Karpas-422 (cell line): Measurements from ENCODE around the gene DENND6A. TPM values are rescaled to one million over a fixed set of nuclear protein-coding genes. Genes with fewer than 3 reads are reported as not detected.

ENCODE experiments used
- DNase-seq: peaks from one replicate; pipeline ENCODE4 v3.0.0-alpha.2; 2015
- H2AFZ ChIP-seq: fragments of 200-600 bp; sonication (generic); 2 replicates; pipeline ENCODE4 v1.6.1; 2014; ENCODE audit warnings: antibody characterized with exemption, low read length, mixed read lengths
- H3K27ac ChIP-seq: fragments of 200-600 bp; sonication (generic); 2 replicates; pipeline ENCODE4 v1.5.1; 2014; ENCODE audit warnings: mild to moderate bottlenecking, low read length, moderate library complexity
- H3K27me3 ChIP-seq: fragments of 200-600 bp; sonication (generic); 2 replicates; pipeline ENCODE4 v1.6.1; 2014; ENCODE audit warnings: low read length, mixed read lengths
- H3K36me3 ChIP-seq: fragments of 200-600 bp; sonication (generic); 2 replicates; pipeline ENCODE4 v1.6.1; 2014; ENCODE audit warnings: low read length, mixed read lengths; ENCODE audit not compliant: insufficient read depth
- H3K4me1 ChIP-seq: fragments of 200-600 bp; sonication (generic); 2 replicates; pipeline ENCODE4 v1.6.1; 2014; ENCODE audit warnings: mild to moderate bottlenecking, low read length, mixed read lengths
- H3K4me2 ChIP-seq: fragments of 200-600 bp; sonication (generic); 2 replicates; pipeline ENCODE4 v1.6.1; 2014; ENCODE audit warnings: low read length, low read depth, mild to moderate bottlenecking; ENCODE audit not compliant: poor library complexity, severe bottlenecking
- H3K4me3 ChIP-seq: fragments of 200-600 bp; sonication (generic); 2 replicates; pipeline ENCODE4 v1.5.1; 2014; ENCODE audit warnings: mild to moderate bottlenecking, antibody characterized with exemption, low read length, mixed read lengths
- H3K79me2 ChIP-seq: fragments of 200-600 bp; sonication (generic); 2 replicates; pipeline ENCODE4 v1.6.1; 2014; ENCODE audit warnings: mild to moderate bottlenecking, low read length, mixed read lengths
- H3K9ac ChIP-seq: fragments of 200-600 bp; sonication (generic); 2 replicates; pipeline ENCODE4 v1.6.0; 2014; ENCODE audit warnings: low read length
- H3K9me2 ChIP-seq: fragments of 200-600 bp; sonication (generic), shearing (Covaris generic); replicated peaks from 2 replicates; pipeline ENCODE4 v1.6.0; 2014; ENCODE audit warnings: mild to moderate bottlenecking, low read length, moderate library complexity; ENCODE audit not compliant: insufficient read depth
- H3K9me3 ChIP-seq: fragments of 300-700, 200-600 bp; sonication (generic); 2 replicates; pipeline ENCODE4 v1.6.1; 2014; ENCODE audit warnings: low read length, mixed read lengths
- H4K20me1 ChIP-seq: fragments of 200-600 bp; sonication (generic); 2 replicates; pipeline ENCODE4 v1.6.1; 2014; ENCODE audit warnings: mild to moderate bottlenecking, antibody characterized with exemption, low read length, low read depth; ENCODE audit not compliant: insufficient read depth
- total RNA-seq: library from RNA; depleted of rRNA; stranded (reverse); fragments of >200 nt; shearing (Covaris generic); gene quantifications from 2 replicates; pipeline ENCODE4 v1.2.3, GENCODE V29; 2014; ENCODE audit warnings: low replicate concordance

DENND6A gene
- total RNA-seq, 1 experiment from 2014 or later, result 61.4 TPM

DNA sequence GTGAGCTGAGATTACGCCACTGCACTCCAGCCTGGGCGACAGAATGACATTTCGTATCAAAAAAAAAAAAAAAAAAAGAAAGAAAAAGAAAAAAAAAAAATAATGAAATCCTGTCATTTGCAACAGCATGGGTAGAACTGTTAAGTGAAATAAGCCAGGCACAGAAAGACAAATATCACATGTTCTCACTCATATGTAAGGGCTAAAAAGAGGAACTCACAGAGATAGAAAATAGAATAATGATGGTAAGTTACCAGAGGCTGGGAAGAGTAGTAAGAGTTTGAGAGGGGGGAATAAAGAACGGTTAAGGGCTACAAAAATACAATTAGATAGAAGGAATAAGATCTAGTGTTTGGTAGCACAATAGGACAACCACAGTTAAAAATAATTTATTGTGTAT, 19.7 kb downstream of the DENND6A start:
- no peaks in the 10 kb centered on the region for H3K27me3 ChIP-seq
- H3K4me1 ChIP-seq, result peaks cover 43% of the 10 kb centered on the region
- H3K9me3 ChIP-seq, result no peaks in the 10 kb centered on the region
- no peak overlapping the region for H3K9ac ChIP-seq
- H2AFZ ChIP-seq, result no peak overlapping the region
- peaks cover 23% of the 10 kb centered on the region; the same call in 1 of the 2 replicates for H3K36me3 ChIP-seq
- H4K20me1 ChIP-seq, result no peaks in the 10 kb centered on the region
- no peaks in the 10 kb centered on the region for H3K9me2 ChIP-seq
- H3K79me2 ChIP-seq, result peaks cover 79% of the 10 kb centered on the region
- H3K4me3 ChIP-seq, result no peak overlapping the region
- DNase-seq, result peak; percentile 66
- H3K27ac ChIP-seq, result peak overlapping the region; percentile 74
- H3K4me2 ChIP-seq, result peak overlapping the region; percentile 22

DNA sequence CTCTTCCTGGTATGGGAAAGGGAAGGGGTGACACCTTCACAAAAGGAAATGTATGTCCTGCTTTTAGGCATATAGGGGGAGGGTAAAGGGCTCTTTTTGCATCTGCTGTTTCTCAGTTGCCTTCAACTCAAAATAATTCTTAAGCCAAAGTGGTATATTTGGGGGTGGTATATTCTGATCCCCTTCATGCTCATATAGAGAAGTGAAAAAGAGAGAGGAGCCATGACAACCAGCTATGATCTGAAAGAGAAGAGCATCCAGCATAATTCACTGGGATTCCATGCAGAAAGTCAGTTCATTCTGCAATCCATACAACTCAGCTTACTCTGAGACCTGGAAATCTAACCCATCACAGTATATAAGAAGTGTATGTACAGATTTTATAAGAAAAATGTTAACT, 22.3 kb downstream of the DENND6A start:
- H3K9me2 ChIP-seq, result no peaks in the 10 kb centered on the region
- H2AFZ ChIP-seq, result no peak overlapping the region
- DNase-seq, result no peak
- no peaks in the 10 kb centered on the region for H3K27me3 ChIP-seq
- H4K20me1 ChIP-seq, result no peaks in the 10 kb centered on the region
- peak overlapping the region; percentile 93 for H3K27ac ChIP-seq
- peaks cover 39% of the 10 kb centered on the region for H3K4me1 ChIP-seq
- H3K36me3 ChIP-seq, result peaks cover 33% of the 10 kb centered on the region; the same call in 1 of the 2 replicates
- no peak overlapping the region for H3K4me3 ChIP-seq
- H3K9ac ChIP-seq, result peak overlapping the region; percentile 5; the same call in 1 of the 2 replicates
- no peaks in the 10 kb centered on the region for H3K9me3 ChIP-seq
- H3K79me2 ChIP-seq, result peaks cover 71% of the 10 kb centered on the region
- peak overlapping the region; percentile 74 for H3K4me2 ChIP-seq

DNA sequence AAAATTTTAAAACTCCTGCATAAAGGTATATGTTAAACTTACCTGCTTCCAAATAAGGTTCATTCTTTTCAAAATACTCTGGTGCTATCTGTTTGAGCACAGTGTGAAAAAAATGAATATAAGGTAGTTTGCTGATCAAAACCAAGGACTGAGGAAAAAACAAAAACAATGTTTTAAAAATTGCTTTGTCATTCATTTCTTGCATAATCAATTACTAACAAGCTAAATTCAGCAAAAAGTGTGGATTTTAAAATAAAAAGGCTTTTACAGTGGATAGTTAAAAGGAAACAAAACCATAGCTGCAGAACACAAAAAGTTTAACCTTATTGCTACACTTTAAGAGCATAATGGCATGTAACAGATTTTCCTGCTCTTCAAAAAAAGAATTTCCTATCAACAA, 31.5 kb downstream of the DENND6A start:
- Histone ChIP-seq H3K27ac (peak overlapping the region; percentile 25; the same call in 1 of the 2 replicates), H3K4me2 (no peak overlapping the region), H4K20me1 (no peaks in the 10 kb centered on the region), H3K4me3 (no peak overlapping the region), H3K27me3 (no peaks in the 10 kb centered on the region), H2AFZ (no peak overlapping the region), H3K4me1 (no peaks in the 10 kb centered on the region), H3K9ac (no peak overlapping the region), H3K36me3 (peaks cover 60% of the 10 kb centered on the region; the same call in 1 of the 2 replicates), H3K9me3 (no peaks in the 10 kb centered on the region), H3K9me2 (no peaks in the 10 kb centered on the region), H3K79me2 (peaks cover 33% of the 10 kb centered on the region)
- no peak for DNase-seq

DNA sequence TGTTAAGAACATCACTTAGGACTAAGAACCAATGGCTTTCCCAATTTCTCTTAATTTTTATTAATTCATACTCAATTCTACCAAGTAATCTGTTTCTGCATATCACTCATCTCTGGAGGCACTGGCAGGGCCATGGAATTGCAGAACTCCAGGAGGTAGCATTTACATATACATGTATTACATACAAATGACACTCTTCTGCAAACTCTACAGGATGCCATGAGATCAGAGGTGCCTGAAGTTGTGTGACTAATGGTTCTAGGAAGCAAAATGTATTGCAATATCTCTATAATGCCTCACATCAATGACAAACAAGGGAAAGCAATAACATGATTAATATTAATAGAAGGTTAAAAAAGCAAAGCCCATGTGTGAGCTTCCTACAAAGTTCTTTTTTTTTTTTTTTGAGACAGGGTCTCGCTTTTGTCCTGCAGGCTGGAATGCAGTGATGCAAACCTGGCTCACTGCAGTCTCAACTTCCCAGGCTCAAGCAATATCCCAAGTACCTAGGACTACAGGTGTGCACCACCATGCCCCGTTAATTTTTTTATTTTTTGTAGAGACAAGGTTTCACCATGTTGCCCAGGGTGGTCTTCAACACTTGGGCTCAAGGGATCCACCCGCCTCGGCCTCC, 33.0 kb downstream of the DENND6A start:
- Histone ChIP-seq H4K20me1 (no peaks in the 10 kb centered on the region), H3K4me3 (no peak overlapping the region), H3K36me3 (peaks cover 58% of the 10 kb centered on the region; the same call in 1 of the 2 replicates), H3K79me2 (peaks cover 23% of the 10 kb centered on the region), H3K4me2 (no peak overlapping the region), H2AFZ (no peak overlapping the region), H3K9me3 (no peaks in the 10 kb centered on the region), H3K9me2 (no peaks in the 10 kb centered on the region), H3K4me1 (no peaks in the 10 kb centered on the region), H3K27ac (no peak overlapping the region), H3K27me3 (no peaks in the 10 kb centered on the region), H3K9ac (no peak overlapping the region)
- DNase-seq, result no peak

DNA sequence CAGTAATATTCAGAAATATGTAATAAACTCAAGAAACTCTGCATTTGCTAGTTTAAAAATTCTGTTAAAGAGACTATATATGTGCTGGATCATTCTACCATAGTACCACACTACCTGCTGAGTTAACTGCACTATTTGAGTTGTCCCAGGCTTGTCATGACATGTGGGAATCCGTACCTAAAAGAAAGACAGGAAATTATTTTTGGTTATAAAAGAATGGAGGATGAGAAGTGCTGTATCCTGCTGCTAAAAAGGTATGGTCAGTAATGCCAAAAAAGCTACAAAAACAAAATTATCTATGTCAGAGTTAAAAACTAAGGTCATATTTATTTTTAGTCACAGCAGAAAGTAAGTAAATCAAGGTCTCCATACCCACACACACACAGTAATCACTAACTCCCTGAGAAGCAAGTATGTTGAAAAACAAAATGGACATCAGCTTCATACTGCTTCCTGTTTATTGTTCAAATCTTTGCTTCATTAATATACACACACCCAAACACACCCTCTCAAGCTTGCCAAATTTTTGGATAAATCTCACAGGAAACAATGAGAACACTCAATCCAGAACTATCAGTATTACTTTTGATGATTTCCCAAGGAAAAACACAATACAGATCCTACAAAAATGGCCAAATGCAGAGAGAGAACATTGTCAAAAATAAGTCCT, 33.7 kb downstream of the DENND6A start:
- Histone ChIP-seq H3K79me2 (peaks cover 25% of the 10 kb centered on the region), H3K4me3 (no peak overlapping the region), H2AFZ (no peak overlapping the region), H3K27me3 (no peaks in the 10 kb centered on the region), H3K9me2 (no peaks in the 10 kb centered on the region), H3K9ac (no peak overlapping the region), H3K36me3 (peaks cover 57% of the 10 kb centered on the region; the same call in 1 of the 2 replicates), H3K4me1 (no peaks in the 10 kb centered on the region), H4K20me1 (no peaks in the 10 kb centered on the region), H3K27ac (no peak overlapping the region), H3K9me3 (no peaks in the 10 kb centered on the region), H3K4me2 (no peak overlapping the region)
- no peak for DNase-seq

DNA sequence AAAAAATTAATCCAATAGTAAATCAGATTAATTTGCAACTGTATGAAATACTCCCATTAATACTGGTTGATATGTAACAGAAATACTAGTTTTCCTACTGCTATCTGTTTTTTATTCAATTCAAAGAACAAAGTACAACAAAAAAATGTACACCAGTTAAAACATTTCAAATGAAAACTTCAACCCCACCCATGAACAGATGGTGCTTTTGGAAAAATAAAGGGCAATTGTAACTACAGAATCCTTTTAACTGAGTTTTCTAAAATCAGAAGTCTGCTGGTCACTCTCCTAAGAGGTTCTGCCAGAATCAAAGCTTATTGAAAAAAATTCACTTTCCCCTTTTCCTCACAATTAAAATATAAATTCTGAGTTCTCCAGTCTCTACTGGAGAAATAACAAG, 34.3 kb downstream of the DENND6A start:
- no peaks in the 10 kb centered on the region for H3K9me3 ChIP-seq
- H3K79me2 ChIP-seq, result peaks cover 21% of the 10 kb centered on the region
- H2AFZ ChIP-seq, result no peak overlapping the region
- H3K9ac ChIP-seq, result no peak overlapping the region
- H3K27me3 ChIP-seq, result no peaks in the 10 kb centered on the region
- no peak overlapping the region for H3K27ac ChIP-seq
- H3K4me1 ChIP-seq, result no peaks in the 10 kb centered on the region
- no peak overlapping the region for H3K4me3 ChIP-seq
- H3K36me3 ChIP-seq, result peaks cover 51% of the 10 kb centered on the region; the same call in 1 of the 2 replicates
- DNase-seq, result no peak
- H3K4me2 ChIP-seq, result no peak overlapping the region
- no peaks in the 10 kb centered on the region for H4K20me1 ChIP-seq
- no peaks in the 10 kb centered on the region for H3K9me2 ChIP-seq

DNA sequence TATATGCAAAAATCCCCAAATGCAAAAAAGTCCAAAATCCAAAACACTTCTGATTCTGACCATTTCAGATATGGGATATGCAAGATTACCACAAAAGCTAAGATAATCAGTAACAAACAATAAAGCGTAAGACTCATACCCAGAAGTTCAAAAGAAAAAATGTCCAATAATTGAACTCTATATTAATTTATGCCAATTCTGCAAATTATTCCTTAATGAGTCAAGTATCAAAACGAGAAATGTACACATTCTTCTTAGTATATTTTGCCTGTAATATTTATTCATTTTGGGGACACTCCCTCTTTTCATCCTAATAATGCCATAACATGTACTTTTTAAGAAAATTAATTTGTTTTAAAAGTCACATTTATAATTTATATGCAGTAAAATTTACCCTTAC, 37.1 kb downstream of the DENND6A start:
- Histone ChIP-seq H3K27me3 (no peaks in the 10 kb centered on the region), H4K20me1 (no peaks in the 10 kb centered on the region), H3K9me2 (no peaks in the 10 kb centered on the region), H2AFZ (no peak overlapping the region), H3K4me1 (no peaks in the 10 kb centered on the region), H3K4me2 (no peak overlapping the region), H3K27ac (no peak overlapping the region), H3K36me3 (peaks cover 50% of the 10 kb centered on the region; the same call in 1 of the 2 replicates), H3K4me3 (no peak overlapping the region), H3K9ac (no peak overlapping the region), H3K9me3 (no peaks in the 10 kb centered on the region), H3K79me2 (peaks cover 16% of the 10 kb centered on the region)
- DNase-seq, result no peak

DNA sequence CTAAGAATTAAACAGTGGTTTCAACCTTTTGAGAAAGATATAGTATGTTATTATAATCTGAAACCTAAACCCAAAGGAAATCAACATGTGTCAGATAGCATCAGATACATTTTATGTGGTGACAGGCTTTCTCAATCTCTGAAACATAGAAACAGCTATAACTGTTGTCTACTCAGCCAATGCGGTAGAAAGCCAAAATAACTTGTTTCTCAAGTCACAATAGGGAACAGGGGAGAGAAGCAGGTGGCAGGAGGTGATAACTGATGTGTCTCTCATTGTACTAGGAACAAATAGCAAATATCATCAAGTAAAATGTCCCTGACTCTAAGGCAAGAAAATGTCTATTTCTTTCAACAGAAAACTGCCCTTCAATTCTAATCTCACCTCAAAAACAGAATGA, 38.6 kb downstream of the DENND6A start:
- no peaks in the 10 kb centered on the region for H3K4me1 ChIP-seq
- no peak for DNase-seq

More for the DNA sequence above, 38.6 kb downstream of the DENND6A start:
- Histone ChIP-seq H3K27me3 (no peaks in the 10 kb centered on the region), H3K27ac (no peak overlapping the region), H3K9me2 (no peaks in the 10 kb centered on the region), H3K9ac (no peak overlapping the region), H2AFZ (no peak overlapping the region), H3K9me3 (no peaks in the 10 kb centered on the region), H3K4me3 (no peak overlapping the region), H3K36me3 (peaks cover 44% of the 10 kb centered on the region), H3K4me2 (no peak overlapping the region), H4K20me1 (no peaks in the 10 kb centered on the region), H3K79me2 (peaks cover 20% of the 10 kb centered on the region)
